NB4 (cell line): ENCODE measurements around the gene HTR4.

Source experiments
- DNase-seq: peaks from one replicate; pipeline ENCODE4 v3.0.0; 2010; ENCODE audit warnings: low read depth
- H3K4me3 ChIP-seq: one replicate; pipeline ENCODE4 v1.5.1; 2011; ENCODE audit warnings: mild to moderate bottlenecking, low read depth, low read length, moderate library complexity
- MYC ChIP-seq: IDR thresholded peaks from 2 replicates; pipeline ENCODE4 v1.6.1; 2011; ENCODE audit warnings: low read depth, low read length
- POLR2A ChIP-seq: IDR thresholded peaks from 2 replicates; pipeline ENCODE4 v1.6.1; 2011; ENCODE audit warnings: mild to moderate bottlenecking; ENCODE audit not compliant: insufficient read length; ENCODE audit errors: extremely low read depth
- TF ChIP-seq, protein P1 (sequence below): IDR thresholded peaks from one replicate; pipeline ENCODE4 v1.5.1; 2012; ENCODE audit warnings: low read depth, low read length
- TF ChIP-seq, protein P2 (sequence below): IDR thresholded peaks from 2 replicates; pipeline ENCODE4 v1.6.1; 2011; ENCODE audit warnings: low read depth, low read length

HTR4 gene

DNA sequence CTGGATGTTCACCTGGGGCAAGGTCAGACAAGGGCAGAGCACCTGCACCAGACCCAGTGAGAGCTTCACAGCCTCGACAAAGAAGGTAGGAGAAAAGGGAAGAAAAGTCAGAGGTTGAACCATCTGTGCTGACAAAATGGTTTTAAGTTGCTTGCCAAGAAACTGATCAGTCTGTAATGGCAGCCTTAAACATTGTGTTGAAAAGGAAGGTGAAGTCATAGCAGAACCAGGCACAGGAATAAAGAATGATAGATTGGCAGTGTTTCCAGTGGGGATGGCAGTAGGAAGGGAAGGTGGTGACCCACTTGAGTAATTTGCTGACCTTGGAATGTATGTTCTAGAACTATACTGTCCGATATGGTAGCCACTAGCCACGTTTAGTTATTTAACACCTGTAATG is 34.2 kb downstream of the HTR4 start:
- no peak overlapping the region for H3K4me3 ChIP-seq
- no peak for DNase-seq
- TF ChIP-seq, protein P1, sequence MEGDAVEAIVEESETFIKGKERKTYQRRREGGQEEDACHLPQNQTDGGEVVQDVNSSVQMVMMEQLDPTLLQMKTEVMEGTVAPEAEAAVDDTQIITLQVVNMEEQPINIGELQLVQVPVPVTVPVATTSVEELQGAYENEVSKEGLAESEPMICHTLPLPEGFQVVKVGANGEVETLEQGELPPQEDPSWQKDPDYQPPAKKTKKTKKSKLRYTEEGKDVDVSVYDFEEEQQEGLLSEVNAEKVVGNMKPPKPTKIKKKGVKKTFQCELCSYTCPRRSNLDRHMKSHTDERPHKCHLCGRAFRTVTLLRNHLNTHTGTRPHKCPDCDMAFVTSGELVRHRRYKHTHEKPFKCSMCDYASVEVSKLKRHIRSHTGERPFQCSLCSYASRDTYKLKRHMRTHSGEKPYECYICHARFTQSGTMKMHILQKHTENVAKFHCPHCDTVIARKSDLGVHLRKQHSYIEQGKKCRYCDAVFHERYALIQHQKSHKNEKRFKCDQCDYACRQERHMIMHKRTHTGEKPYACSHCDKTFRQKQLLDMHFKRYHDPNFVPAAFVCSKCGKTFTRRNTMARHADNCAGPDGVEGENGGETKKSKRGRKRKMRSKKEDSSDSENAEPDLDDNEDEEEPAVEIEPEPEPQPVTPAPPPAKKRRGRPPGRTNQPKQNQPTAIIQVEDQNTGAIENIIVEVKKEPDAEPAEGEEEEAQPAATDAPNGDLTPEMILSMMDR = no peak
- no peak for TF ChIP-seq POLR2A
- TF ChIP-seq MYC = no peak
- TF ChIP-seq, protein P2, sequence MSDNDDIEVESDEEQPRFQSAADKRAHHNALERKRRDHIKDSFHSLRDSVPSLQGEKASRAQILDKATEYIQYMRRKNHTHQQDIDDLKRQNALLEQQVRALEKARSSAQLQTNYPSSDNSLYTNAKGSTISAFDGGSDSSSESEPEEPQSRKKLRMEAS = no peak

GRCh38 chr5:148619484-148619883 is 34.8 kb downstream of the HTR4 start:
- H3K4me3 ChIP-seq = no peak overlapping the region
- TF ChIP-seq POLR2A (no peak), MYC (no peak)
- TF ChIP-seq, protein P2 = no peak
- TF ChIP-seq, protein P1 = no peak
- DNase-seq = no peak

DNA sequence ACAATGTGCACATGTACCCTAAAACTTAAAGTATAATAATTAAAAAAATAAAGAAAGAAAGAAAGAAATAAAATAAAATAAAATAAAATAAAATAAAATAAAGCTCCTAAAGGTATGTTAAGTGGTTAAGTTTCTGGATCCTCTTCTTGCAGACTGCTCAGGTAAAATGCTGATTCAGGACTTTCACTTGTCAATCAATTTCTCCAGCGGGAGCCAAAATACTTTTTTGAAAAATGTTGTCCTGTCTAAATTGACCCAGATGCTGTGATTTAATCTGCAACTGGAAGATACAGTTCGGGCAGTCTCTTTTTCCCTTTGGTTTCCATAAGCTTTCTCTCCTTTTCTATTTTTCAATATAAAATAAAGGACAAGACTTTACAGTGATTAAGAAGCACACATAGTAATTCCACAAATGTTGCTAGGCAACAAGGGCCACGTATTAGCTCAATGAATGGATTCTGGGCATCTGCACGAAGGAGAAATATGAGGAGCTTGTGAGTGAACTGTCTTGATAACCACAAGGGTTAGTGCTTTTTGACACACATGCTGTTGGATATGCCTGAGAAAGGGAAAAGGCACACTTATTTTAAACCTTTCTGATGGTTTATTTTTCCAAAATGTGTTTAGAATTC is 38.6 kb downstream of the HTR4 start:
- H3K4me3 ChIP-seq = no peak overlapping the region
- DNase-seq = no peak
- TF ChIP-seq, protein P2 = no peak
- TF ChIP-seq POLR2A = no peak
- TF ChIP-seq, protein P1 = no peak

GRCh38 chr5:148607406-148607805 is 46.9 kb downstream of the HTR4 start:
- TF ChIP-seq, protein P1 = no peak
- no peak for TF ChIP-seq POLR2A
- TF ChIP-seq, protein P2 = no peak
- no peak for TF ChIP-seq MYC
- no peak overlapping the region for H3K4me3 ChIP-seq
- DNase-seq = no peak

DNA sequence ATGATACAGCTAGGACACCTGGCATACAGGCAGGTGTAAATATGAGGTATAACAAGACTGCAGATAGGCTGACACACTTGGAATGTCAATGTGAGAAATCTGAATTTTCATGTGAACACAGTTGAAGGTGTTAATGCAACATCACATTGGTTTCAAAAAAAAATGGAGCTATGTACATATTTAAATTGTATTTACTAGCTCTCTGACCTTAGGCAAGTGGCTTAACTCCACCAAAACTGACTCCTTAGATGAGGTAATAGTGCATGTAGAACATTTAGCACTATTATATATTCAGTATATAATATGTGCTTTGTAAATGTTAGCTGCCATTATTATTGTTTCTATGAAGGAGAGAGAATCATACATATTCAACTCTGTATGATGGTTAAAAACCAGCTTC is 48.0 kb downstream of the HTR4 start:
- no peak for DNase-seq
- TF ChIP-seq POLR2A = no peak
- no peak for TF ChIP-seq MYC
- TF ChIP-seq, protein P2 = no peak
- TF ChIP-seq, protein P1 = no peak
- H3K4me3 ChIP-seq = no peak overlapping the region

DNA sequence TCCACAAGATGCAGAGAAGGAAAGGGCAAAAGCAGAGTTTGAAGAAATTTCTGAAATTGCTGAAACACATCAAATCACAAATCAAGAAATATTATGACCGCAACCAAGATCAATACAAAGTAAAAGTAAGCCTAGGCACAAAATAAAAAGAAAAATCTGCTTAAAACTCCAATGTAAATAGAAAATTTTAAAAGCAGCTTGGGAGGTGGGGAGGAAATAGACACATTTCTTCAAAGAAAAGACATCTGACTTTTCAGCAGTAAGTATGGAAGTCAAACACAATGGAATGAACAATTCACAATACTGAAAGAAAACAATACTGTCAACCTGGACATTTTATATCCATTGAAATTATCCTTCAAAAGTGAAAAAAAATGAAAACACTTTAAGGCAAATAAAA is 55.1 kb downstream of the HTR4 start:
- TF ChIP-seq, protein P2 = no peak
- TF ChIP-seq MYC (no peak), POLR2A (no peak)
- TF ChIP-seq, protein P1 = no peak
- DNase-seq = no peak
- no peak overlapping the region for H3K4me3 ChIP-seq
